ENCODE measurements around the gene PHACTR3.

- TF ChIP-seq, protein P1, sequence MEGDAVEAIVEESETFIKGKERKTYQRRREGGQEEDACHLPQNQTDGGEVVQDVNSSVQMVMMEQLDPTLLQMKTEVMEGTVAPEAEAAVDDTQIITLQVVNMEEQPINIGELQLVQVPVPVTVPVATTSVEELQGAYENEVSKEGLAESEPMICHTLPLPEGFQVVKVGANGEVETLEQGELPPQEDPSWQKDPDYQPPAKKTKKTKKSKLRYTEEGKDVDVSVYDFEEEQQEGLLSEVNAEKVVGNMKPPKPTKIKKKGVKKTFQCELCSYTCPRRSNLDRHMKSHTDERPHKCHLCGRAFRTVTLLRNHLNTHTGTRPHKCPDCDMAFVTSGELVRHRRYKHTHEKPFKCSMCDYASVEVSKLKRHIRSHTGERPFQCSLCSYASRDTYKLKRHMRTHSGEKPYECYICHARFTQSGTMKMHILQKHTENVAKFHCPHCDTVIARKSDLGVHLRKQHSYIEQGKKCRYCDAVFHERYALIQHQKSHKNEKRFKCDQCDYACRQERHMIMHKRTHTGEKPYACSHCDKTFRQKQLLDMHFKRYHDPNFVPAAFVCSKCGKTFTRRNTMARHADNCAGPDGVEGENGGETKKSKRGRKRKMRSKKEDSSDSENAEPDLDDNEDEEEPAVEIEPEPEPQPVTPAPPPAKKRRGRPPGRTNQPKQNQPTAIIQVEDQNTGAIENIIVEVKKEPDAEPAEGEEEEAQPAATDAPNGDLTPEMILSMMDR (IDR thresholded peaks at IDR 0.05) = no peak
- no peak for TF ChIP-seq POLR2A (IDR thresholded peaks at IDR 0.05)
- TF ChIP-seq EP300 (IDR thresholded peaks at IDR 0.05) = no peak
Observed at GRCh38 chr20:59564171-59564570, 40.2 kb upstream of the PHACTR3 start.

Measured in tibial nerve (tissue), 4 donors.